IPS DF 4.7 (cell line): ENCODE measurements around the gene VGF.
"Not testable (repeated sequence)": the region's sequence is repeated elsewhere in the genome, so short reads cannot be mapped to it uniquely, and the experiment has no call there.

Experiments used
- DNase-seq: peaks from one replicate; pipeline ENCODE4 v3.0.0-alpha.2; 2013; ENCODE audit warnings: low spot score; ENCODE audit errors: extremely low read depth

Gene VGF

DNA sequence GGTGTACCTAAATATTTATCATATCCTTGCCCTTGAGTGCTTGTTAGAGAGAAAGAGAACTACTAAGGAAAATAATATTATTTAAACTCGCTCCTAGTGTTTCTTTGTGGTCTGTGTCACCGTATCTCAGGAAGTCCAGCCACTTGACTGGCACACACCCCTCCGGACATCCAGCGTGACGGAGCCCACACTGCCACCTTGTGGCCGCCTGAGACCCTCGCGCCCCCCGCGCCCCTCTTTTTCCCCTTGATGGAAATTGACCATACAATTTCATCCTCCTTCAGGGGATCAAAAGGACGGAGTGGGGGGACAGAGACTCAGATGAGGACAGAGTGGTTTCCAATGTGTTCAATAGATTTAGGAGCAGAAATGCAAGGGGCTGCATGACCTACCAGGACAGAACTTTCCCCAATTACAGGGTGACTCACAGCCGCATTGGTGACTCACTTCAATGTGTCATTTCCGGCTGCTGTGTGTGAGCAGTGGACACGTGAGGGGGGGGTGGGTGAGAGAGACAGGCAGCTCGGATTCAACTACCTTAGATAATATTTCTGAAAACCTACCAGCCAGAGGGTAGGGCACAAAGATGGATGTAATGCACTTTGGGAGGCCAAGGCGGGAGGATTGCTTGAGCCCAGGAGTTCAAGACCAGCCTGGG lies 27.0 kb downstream of the VGF start:
- no peak for DNase-seq

DNA sequence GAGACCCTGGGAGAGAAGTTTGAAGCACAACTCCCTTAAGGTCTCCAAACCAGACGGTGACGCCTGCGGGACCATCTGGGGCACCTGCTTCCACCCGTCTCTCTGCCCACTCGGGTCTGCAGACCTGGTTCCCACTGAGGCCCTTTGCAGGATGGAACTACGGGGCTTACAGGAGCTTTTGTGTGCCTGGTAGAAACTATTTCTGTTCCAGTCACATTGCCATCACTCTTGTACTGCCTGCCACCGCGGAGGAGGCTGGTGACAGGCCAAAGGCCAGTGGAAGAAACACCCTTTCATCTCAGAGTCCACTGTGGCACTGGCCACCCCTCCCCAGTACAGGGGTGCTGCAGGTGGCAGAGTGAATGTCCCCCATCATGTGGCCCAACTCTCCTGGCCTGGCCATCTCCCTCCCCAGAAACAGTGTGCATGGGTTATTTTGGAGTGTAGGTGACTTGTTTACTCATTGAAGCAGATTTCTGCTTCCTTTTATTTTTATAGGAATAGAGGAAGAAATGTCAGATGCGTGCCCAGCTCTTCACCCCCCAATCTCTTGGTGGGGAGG lies 27.6 kb downstream of the VGF start:
- no peak for DNase-seq

DNA sequence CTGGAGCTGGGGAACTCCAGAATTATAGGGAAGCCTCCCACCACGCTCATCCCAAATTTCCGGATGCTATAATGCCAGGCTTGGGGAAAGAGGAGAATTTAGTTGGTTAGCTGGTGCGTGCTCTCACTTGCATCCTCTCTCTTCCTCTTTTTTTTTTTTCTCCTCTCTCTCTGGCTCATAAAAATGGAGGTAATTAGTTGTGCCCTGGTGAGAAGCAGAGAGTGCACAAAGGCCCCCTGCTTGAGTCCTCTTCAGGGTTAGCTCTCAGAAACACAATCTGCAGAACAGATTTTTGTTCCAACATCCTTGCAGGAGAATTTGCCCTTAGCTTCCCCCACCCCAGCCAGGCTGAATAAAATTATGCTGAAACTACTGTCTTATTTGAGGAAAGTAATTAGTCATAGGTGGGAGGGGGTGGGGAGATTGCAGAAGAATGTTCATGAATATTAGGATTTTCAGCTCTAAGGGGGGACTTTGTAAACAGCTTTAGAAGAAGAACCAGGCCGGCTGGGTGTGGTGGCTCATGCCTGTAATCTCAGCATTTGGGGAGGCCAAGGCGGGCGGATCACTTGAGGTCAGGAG lies 30.9 kb downstream of the VGF start:
- DNase-seq, result no peak

- no peak for DNase-seq
Measured at GRCh38 chr7:101133621-101134398, 31.6 kb downstream of the VGF start.

- DNase-seq, result not testable (repeated sequence)
Measured at GRCh38 chr7:101132626-101133600, 32.5 kb downstream of the VGF start.

DNA sequence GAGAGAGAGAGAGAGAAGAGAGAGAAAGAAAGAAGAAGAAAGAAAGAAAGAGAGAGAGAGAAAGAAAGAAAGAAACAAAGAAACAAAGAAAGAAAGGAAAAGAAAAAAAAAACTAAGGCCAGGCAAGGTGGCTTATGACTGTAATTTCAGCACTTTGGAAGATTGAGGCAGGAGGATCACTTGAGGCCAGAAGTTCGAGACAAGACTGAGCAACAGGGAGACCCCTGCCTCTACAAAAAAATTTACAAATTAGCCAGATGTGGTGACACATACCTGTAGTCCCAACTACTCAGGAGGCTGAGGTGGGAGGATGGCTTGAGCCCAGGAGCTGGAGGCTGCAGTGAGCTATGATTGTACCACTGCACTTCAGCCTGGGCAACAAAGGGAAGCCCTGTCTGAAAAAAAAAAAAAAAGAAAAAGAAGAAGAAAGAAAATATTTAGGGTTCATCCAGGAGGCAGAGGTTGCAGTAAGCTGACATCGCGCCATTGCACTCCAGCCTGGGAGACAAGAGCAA lies 35.7 kb downstream of the VGF start:
- no peak for DNase-seq

DNA sequence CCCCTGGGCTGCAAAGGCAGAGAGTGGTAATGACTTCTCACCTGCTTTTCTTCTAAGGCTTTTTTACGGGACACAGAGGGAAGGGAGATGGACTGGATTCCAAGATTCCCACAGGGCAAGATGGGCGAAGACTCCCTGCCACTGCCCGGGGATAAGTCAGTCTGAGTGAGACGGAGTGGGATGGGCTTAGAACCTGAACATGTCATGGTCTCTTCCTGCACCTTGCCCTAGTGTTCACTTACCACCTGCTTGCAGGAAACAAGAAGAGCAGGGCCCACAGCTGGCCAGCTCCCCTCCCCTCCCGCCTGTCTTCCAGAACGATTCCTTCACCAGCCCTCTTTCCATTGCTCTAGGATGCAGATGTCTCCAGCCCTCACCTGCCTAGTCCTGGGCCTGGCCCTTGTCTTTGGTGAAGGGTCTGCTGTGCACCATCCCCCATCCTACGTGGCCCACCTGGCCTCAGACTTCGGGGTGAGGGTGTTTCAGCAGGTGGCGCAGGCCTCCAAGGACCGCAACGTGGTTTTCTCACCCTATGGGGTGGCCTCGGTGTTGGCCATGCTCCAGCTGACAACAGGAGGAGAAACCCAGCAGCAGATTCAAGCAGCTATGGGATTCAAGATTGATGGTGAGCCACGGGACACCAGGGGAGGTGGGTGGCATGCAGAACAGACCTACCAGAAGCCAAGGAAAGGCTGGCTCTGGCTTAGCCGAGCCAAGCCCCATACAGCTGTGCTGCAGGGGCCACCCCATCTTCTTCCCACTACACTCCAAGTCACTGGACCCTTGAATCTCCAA lies 37.1 kb downstream of the VGF start:
- no peak for DNase-seq

GRCh38 chr7:101127460-101128039 lies 37.8 kb downstream of the VGF start:
- no peak for DNase-seq

DNA sequence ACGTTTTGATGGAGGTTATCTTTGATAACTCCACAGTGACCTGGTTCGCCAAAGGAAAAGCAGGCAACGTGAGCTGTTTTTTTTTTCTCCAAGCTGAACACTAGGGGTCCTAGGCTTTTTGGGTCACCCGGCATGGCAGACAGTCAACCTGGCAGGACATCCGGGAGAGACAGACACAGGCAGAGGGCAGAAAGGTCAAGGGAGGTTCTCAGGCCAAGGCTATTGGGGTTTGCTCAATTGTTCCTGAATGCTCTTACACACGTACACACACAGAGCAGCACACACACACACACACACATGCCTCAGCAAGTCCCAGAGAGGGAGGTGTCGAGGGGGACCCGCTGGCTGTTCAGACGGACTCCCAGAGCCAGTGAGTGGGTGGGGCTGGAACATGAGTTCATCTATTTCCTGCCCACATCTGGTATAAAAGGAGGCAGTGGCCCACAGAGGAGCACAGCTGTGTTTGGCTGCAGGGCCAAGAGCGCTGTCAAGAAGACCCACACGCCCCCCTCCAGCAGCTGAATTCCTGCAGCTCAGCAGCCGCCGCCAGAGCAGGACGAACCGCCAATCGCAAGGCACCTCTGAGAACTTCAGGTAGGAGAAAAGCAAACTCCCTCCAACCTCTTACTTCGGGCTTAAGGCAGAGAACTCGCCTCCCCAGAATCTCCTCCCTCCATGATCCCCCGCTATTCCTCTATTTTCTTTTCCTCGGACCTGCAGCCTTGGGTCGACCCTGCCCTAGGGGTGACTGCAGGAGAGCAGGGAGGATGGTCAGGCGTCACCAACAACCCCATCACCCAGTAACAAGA lies 38.5 kb downstream of the VGF start, which contains the start of gene SERPINE1:
SERPINE1 (plus strand) TSS at position 454 of the 809 bp plus-strand sequence. CDS start 1,290 bp downstream, outside the sequence.
- no peak for DNase-seq

GRCh38 chr7:101125989-101126650 lies 39.2 kb downstream of the VGF start:
- DNase-seq, result no peak

- no peak for DNase-seq
Measured at GRCh38 chr7:101124376-101125056, 40.9 kb downstream of the VGF start.

DNA sequence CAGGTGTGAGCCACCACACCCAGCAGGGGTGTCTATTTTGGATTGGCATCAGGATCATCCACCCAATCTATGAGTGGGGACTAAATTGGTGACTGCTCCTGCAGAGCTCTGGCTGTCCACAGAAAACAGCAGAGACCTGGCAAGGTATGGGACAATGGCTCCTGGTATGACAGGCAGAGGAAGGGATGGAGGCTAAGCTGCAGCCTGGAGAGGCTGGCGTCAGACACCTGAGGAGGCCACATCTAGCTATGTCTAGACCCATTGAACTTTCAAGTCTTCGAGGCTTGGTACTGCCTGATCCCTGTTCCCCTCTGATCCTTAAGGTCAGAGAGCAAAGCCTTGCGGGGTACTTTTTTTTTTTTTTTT lies 41.7 kb downstream of the VGF start:
- DNase-seq, result no peak

GRCh38 chr7:101122933-101123702 lies 42.3 kb downstream of the VGF start:
- DNase-seq, result no peak

DNA sequence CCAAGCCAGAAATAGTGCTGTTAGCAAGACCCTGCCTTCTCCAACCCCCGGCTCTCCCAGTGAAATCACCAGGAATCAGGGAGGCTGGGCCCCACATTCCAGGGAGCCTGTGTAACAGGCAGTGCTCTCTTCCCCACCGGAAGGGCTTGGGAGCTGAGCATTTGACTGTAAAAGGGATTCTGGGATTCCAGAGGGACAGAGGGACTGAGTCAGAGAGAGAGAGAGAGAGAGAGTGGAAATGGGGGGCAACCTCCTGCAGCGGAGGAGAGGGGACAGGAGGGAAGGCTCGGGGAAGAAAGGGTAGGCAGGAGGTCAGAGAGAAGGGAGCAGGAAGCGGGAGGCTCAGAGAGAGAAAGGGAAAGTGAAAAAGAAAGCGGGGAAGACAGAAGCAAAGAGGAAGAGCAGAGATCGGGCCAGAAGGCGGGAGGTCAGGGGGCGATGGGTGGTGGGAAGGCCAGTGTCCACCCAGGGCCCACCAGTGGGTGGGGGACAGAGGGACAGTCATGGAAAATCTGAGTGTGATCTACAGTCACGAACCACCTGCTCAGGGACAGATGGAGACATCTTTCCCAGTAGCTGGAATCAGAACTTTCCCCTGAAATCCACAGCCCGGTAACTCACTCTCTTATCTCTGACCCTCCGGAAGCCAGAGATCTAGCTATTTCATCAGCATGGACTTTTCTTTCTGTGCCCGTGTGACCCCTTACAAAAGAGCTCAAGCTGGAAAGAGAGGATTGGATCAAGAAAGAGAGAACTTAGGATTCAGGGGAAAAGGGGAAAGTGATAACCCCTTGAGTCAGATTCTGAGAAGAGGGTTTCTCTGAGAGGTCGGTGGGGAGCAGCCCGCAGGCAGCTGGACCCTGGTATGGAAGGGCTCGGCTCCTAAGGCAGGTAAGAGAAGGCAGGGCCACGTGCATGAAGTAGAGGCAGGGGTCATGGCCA lies 43.1 kb downstream of the VGF start:
- no peak for DNase-seq

- not testable (repeated sequence) for DNase-seq
Measured at GRCh38 chr7:101121631-101121990, 43.8 kb downstream of the VGF start.

DNA sequence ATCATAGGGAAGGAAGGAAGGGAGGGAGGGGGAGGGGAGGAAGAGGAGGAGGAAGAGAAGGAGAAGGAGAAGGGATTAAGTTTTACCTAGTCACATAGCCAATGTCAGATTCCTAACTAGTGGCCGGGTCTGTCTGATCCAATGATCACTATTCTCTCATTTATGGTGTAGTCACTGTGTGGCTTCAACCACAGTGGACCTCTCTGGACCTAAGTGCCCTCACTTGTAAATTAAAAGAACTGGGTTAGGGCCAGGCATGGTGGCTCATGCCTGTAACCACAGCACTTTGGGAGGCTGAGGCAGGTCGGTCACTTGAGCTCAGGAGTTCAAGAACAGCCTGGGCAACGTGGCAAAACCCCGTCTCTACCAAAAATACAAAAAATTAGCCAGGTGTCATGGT lies 45.1 kb downstream of the VGF start:
- DNase-seq, result no peak
